Suppressor macrophage (primary cell): Measurements from ENCODE around the gene TPGS1.

Experiments
- DNase-seq, 4 experiments: peaks; one replicate each; pipeline ENCODE4 v3.0.0-alpha.2; 2020 to 2022

Gene TPGS1

DNA sequence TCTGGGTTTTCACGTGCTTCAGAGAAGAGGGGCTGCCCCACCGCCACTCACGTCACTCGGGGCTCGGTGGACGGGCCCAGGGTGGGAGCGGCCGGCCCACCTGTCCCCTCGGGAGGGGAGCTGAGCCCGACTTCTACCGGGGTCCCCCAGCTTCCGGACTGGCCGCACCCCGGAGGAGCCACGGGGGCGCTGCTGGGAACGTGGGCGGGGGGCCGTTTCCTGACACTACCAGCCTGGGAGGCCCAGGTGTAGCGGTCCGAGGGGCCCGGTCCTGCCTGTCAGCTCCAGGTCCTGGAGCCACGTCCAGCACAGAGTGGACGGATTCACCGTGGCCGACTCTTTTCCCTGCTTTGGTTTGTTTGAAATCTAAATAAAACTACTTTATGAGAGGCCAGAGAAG lies 34.4 kb downstream of the TPGS1 start:
- DNase-seq = no peak

DNA sequence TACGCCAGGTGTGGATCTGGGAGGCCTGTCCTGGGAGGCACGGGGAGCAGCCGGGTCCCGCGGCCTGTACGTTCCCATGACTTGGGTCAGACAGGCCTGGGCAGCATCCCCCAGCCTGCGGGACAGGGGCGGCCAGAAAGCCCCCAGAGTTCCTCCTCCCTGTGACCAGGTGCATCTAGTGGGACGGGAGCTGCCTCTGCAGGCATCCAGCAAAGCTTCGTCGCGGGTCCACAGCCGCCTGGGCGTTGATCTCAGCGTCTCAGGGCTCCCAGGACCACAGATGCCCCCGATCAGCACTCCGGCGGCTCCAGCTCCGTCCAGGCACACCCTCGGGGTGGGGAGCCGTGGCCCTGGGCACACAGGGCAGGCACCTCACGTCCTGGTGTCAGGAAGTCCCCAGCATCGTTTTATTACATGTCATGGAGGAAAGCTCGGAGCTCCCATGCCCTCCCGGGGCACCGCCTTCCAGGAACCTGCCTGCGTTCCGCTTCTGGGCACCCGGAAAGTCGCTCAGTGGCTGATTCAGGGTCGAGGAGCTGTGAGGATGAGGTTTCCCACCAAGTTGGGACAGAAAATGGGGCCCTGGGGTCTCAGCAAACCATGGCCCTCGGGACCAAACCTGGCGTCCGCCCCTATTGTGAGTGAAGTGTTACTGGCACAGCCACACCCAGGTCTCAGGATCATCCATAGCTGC lies 35.0 kb downstream of the TPGS1 start:
- no peak for DNase-seq

DNA sequence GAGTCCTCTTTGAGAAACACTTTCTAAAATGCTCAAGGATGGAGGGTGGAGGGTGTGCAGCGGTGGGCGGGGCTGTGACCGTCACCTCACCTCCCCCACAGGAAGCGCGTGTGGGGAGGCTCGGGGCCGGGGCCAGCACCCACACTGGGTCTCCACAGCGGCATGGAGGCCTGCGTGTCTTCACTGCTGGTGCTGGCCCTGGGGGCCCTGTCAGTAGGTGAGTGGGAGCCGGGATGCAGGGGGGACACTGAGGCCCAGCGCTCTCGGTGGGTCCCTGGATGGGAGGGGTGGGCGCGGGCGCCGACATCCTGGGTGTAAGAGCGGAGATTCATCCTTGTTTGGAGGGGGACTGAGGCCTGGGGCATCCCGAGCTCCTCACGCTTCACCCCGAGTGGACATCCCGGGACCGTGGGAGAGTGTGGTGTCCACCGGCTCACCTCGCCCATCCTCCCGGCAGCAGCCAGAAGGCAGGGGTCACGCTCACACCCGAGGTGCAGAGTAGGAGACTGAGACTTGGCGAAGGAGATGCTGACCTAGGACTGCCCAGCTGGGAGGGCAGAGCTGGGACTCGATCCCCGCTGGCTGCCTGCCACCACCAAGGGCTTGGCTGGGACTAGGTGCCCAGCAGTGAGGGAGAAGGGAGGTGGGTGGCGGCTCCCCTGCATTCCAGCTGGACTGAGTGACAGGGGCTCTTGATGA lies 36.8 kb downstream of the TPGS1 start, which contains the start of gene GZMM:
Gene GZMM, plus strand, starts transcription at position 144 of the 699 bp plus-strand sequence. Its CDS starts 19 bp downstream, at position 163.
- DNase-seq = no peak

DNA sequence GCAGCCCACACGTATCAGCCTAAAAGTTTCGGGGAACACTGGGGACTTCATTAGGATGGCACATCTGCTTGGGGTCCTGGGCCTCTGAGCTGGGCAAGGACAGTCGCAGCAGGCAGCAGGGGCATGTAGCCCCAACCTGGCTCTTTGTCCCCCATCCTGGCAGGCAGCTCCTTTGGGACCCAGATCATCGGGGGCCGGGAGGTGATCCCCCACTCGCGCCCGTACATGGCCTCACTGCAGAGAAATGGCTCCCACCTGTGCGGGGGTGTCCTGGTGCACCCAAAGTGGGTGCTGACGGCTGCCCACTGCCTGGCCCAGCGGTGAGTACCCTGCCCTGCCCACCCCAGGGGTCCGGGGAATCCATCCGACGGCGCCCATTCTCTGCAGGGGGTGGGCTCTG lies 39.8 kb downstream of the TPGS1 start:
- DNase-seq = no peak

DNA sequence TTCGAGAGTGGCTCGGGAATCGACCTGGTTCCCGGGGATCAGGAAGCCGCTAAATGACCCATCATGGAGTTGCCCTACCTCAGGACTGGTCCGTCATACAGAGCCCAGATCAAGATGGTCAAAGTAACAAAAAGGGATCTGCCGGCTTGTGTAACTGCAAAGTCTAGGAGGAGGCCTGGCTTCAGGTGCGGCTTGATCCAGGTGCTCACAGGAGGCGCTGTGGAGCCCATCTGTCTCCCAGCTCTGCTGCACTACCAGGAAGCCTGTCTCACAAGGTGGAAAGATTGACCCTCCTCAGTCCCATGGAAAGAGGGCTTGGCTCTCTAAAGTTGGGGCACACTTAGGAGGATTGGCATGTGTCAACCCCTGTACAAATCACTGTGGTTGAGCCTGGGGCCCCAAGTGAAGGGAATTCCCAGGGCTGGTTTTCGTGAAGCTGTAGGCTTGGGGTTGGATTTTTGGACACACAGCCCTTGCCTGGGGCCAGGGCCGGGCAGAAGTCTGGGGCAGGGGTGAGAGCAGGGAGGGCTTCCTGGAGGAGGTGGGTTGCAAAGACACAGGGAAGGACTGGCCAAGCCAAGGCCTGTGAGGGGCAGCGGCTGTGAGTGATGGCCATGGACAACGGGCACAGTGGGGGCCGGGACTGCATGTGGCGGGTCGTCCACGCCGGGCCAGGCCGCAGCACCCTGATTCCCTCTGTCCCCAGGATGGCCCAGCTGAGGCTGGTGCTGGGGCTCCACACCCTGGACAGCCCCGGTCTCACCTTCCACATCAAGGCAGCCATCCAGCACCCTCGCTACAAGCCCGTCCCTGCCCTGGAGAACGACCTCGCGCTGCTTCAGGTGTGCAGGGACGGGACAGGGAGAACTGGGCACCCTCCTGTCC lies 40.8 kb downstream of the TPGS1 start:
- DNase-seq = no peak

DNA sequence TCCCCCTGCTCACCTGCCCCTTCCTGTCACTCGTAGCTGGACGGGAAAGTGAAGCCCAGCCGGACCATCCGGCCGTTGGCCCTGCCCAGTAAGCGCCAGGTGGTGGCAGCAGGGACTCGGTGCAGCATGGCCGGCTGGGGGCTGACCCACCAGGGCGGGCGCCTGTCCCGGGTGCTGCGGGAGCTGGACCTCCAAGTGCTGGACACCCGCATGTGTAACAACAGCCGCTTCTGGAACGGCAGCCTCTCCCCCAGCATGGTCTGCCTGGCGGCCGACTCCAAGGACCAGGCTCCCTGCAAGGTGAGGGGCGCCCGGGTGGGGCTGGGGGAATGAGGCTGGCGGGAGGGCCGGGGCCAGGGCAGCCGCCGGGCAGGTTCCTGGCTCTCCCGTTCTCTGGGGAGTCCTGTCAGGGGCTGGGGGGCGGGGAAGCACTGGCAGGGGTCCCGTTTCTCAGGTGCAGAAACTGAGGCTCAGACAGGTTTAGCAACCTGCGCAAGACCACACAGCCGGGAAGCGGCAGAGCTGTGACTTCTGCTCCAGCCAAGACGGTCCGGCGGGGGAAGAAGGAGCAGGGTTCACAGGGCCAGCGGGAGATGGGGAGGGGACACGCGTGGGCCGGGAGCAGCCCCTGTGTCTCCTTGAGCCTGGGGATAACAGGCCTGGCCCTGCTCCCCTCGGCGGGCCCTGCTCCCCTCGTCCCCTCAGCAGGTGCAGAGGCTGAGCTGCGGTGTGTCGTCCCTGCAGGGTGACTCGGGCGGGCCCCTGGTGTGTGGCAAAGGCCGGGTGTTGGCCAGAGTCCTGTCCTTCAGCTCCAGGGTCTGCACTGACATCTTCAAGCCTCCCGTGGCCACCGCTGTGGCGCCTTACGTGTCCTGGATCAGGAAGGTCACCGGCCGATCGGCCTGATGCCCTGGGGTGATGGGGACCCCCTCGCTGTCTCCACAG lies 41.9 kb downstream of the TPGS1 start:
- DNase-seq = no peak

DNA sequence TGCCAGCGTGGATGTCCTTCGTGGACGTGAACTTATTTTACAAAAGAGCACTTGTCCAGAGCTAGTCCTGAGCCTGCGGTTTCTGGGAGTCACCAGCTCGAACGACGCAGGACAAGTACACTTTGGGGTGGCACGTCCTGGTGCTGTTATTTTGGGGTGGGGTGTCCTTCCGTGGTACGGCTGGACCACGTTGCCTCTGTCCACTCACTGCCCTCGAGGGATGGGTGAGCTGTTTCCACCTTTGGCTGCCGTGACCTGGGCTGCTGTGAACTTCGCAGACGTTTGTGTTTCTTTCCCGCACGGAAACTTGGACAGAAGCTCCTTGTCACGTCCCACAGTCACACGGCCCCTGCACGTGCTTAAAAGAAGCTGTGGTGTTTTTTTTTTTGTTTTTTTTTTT lies 47.5 kb downstream of the TPGS1 start:
- DNase-seq = no peak

DNA sequence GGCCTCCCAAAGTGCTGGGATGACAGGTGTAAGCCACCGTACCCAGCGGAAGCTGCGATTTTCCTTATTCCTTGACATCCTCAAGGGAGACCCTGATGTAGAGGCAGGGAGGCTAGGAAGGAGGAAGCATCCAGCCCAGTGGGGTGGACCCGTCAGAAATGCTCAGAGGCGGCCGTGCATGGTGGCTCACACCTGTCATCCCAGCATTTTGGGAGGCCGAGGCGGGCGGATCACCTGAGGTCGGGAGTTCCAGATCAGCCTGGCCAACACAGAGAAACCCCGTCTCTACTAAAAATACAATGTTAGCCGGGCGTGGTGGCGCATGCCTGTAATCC lies 48.1 kb downstream of the TPGS1 start:
- no peak for DNase-seq

DNA sequence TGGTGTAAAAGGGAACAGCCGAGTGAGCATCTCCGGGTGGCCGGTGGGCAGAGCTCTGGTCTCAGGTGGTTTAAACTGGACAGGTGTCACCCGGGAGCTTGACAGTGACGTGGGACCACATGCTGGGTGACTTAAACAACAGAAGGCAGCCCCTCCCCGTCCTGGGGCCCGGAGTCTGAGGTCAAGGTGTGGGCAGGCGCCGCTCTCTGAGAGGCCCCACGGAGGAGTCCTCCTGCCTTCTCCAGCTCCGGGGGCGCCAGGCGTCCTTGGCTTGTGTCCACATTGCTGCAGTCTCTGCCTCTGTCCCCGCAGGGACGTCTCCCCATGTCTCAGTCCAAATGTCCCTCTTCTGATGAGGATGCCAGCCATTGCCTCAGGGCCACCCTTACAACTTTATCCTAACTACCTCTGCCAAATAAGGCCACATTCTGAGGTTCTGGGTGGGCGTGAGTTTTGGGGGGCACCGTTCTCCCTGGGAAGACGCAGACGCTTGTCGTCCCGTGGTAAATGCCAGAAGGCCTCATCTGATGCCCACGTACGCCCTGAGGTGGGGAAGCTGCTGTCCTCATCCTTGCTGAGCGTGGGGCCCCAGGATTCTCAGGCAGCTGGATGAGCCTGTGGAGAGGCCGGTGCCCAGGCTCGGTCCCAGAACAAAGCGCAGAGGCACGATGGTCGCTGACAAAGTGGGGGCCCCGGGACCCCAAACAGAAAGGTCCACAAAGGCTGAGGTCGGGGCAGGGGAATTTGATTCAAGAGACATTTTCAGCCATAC lies 49.5 kb downstream of the TPGS1 start:
- peak in 1 of 4 experiments; percentile 8 for DNase-seq

DNA sequence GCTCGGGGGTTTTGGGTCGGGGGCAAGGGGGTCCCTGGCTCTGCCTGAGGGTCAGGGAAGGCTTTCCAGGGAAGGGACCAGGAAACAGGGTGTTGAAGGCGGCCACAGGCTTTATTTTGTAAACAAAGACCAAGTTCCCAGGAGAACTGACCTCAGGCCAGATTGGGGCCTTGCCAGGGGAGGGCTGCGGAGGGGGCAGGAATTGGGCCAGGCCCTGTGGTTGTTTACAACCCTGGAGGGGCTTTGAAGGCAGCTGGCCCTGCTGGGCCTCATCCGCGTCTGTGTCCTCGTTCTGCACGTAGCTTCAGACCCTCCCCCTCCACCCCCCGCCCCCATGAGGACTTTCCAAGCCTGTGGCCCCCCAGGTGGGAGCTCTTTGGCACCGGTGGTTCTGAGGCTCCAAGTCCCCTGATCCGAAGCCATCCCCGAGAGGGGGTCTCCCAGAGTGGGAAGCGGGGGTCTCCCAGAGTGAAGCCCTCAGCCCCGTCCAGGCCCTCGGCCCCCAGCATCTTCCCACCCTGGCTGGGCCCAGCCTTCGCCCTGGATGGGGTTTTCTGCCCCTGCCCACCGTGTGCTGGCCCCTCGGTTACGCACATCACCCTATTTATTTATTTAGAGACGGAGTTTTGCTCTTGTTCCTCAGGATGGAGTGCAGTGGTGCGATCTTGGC lies 51.6 kb downstream of the TPGS1 start:
- DNase-seq = peak in 1 of 4 experiments; percentile 2

DNA sequence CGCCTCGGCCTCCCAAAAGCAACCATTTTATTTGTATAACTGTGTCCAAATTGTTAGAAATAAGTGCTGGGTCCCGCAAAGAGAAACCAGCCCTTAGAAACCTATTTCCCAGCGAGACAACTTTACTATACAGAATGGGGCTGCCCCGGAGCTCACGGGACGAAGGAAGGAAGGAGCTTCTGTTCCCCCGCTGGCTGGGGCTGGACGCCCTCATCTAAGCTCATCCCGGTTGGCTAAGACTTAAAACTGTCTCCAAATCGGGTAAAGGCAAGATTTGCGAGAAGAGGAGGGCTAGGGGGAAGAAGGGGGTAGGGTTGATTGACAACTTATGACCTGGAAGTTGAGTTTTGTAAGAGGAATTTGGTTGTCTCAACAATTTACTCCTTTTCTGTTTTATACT lies 52.8 kb downstream of the TPGS1 start:
- DNase-seq = peak in 2 of 4 experiments; percentile 60 to 65

DNA sequence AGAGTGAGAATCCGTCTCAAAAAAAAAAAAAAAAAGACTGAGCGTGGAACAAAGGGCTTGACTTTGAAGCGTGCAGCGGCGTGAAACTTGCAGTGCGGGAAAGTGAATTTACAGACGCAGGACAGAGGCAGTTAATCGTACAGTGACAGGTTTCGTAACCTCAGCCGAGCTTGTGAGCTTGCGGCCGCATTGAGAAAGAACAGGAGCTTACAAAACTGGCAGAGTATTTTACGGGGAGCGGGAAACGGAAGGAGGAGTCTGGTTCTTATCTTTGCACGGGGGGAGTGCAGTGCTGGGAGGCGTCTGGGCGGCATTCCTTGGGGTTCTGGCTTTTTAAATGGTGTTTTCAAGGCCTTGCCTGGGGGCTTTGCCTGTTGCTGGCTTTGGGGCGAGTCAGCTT lies 59.1 kb downstream of the TPGS1 start:
- peak; percentile 71 to 92 (median 81) for DNase-seq

DNA sequence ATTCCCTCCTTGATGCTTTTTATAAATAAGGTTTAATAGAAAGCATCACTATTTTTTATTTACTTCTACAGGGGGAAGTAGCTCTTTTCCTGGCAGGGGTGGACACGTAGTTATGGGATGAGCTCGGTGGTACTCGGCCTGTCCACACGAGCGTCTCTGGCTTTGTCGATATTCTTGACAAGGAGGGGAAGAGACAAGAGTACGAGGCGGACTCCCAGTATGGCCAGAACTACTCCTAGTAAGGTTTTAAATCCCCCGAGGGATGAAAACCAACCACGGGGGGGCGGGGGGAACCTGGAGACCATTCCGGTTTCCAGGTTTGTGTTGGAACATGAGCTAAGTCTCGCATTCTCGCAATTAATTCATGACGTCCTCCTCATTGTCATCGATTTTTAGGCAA lies 59.5 kb downstream of the TPGS1 start:
- DNase-seq = peak in 1 of 4 experiments; percentile 1

DNA sequence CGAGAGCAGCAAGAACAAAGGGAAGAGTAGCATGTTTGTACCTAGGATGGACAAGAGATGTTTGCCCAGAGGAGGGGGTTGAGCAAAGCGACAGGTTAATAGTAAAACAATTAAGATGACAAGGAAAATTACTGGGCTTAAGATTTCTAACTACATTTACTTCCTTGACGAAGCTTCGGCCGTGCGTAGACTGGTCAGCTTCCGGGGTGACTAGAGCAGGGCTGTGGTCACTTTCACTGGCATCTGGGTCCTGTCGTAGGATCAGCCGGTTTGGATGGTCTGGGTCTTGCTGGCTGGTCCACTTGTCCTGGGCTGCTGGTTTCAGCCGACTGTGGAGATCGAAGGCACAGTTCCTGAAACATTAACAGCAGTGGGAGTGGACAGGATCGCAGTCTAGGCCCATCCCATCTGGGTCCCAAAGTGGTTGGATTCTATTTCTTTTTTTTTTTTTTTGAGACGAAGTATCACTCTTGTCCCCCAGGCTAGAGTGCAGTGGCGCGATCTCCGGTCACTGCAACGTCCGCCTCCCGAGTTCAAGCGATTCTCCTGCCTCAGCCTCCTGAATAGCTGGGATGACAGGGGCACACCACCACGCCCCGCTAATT lies 60.1 kb downstream of the TPGS1 start:
- DNase-seq = peak in 2 of 4 experiments; percentile 34 to 45
